ENCODE data around the gene TKTL1. TPM values are rescaled to one million over a fixed set of nuclear protein-coding genes. Genes with fewer than 3 reads are reported as not detected.

TKTL1 gene
- total RNA-seq, 1 donor from 2014 or later, result not detected

- DNase-seq, result no peak
- no peak overlapping the region for H3K4me3 Mint-ChIP-seq (ENCODE audit: unreplicated experiment)
- peaks cover 5% of the 10 kb centered on the region for H3K27me3 Mint-ChIP-seq (ENCODE audit: unreplicated experiment)
- H3K9me3 Mint-ChIP-seq (ENCODE audit: unreplicated experiment), result peaks cover 1% of the 10 kb centered on the region
- no peaks in the 10 kb centered on the region for H3K36me3 Mint-ChIP-seq (ENCODE audit: unreplicated experiment)
- no peak overlapping the region for H3K27ac Mint-ChIP-seq (ENCODE audit: unreplicated experiment)
- TF ChIP-seq CTCF (IDR thresholded peaks at IDR 0.05; ENCODE audit: partially characterized antibody, unreplicated experiment), result no peak
- H3K4me1 Mint-ChIP-seq (ENCODE audit: low read depth, unreplicated experiment), result peaks cover 1% of the 10 kb centered on the region
These were observed 81.2 kb downstream of the TKTL1 start for GRCh38 chrX:154376774-154377173.

DNA sequence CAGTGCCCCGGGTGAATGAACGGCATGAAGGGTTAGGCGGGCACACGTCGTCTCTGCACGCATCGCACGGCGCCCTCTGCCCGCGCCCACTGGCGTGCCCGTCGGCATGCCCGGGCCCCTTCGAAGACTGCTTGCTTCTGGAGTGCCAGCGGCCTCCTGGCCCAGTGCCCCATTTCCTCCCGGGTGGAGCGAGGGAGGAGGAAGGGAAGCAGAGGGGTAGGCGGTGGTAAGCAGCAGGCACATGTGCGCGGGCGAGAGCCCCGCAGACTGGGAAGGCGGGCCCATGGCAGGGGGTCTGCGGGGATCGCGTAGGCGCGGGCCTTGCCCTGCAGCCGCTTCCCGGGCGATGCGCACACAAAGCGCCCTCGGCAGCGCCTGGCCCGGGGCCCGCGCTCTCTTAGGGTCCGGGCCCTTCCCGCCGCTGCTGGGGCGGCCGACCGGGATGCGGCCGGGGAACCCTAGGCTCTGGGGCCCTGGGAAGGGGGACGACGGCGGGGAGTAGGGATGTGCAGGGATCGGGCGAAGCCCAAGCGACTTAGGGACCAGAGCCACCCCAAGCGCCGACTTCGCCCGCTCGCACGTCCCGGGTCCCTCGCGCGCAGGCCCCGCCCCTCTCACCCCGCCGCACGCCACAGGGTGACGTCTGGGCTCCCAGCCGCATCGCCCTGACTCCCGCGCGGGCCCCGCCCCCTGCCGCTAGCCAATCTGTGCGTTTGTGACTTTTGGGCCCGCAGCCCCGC lies 82.6 kb downstream of the TKTL1 start:
- DNase-seq, result peak; percentile 30
- peaks cover 2% of the 10 kb centered on the region for H3K27me3 Mint-ChIP-seq (ENCODE audit: unreplicated experiment)
- no peaks in the 10 kb centered on the region for H3K36me3 Mint-ChIP-seq (ENCODE audit: unreplicated experiment)
- no peak for TF ChIP-seq CTCF (IDR thresholded peaks at IDR 0.05; ENCODE audit: partially characterized antibody, unreplicated experiment)
- H3K27ac Mint-ChIP-seq (ENCODE audit: unreplicated experiment), result no peak overlapping the region
- peaks cover 1% of the 10 kb centered on the region for H3K9me3 Mint-ChIP-seq (ENCODE audit: unreplicated experiment)
- H3K4me1 Mint-ChIP-seq (ENCODE audit: low read depth, unreplicated experiment), result peaks cover 1% of the 10 kb centered on the region
- H3K4me3 Mint-ChIP-seq (ENCODE audit: unreplicated experiment), result peak overlapping the region; percentile 61

DNA sequence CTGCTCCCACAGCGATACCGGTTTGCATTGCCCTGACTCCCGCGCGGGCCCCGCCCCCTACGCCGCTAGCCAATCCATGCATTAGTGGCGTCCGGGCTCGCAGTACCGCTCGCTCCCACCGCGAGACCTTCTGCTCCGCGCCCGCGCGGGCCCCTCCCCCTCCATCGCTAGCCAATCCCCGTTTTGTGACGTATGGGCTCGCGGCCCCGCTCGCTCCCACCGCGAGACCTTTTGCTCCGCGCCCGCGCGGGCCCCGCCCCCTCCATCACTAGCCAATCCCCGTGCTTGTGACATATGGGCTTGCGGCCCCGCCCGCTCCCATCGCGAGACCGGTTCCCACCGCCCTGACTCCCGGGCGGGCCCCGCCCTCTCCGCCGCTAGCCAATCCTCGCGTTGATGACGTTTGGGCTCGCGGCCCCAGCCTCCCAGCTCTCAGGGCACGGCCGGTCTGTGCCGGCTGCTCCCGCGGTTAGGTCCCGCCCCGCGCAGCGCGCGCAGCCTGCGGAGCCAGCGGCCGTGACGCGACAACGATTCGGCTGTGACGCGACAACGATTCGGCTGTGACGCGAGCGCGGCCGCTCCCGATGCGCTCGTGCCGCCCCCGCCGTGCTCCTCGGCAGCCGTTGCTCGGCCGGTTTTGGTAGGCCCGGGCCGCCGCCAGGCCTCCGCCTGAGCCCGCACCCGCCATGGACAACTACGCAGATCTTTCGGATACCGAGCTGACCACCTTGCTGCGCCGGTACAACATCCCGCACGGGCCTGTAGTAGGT lies 83.4 kb downstream of the TKTL1 start, which contains the start of gene EMD:
Gene EMD, plus strand, starts transcription at position 497 of the 770 bp plus-strand sequence. Its CDS starts 190 bp downstream, at position 687.
- Mint-ChIP-seq H3K27me3 (ENCODE audit: unreplicated experiment) (peaks cover 2% of the 10 kb centered on the region), H3K4me1 (ENCODE audit: low read depth, unreplicated experiment) (peaks cover 1% of the 10 kb centered on the region), H3K9me3 (ENCODE audit: unreplicated experiment) (peaks cover 1% of the 10 kb centered on the region), H3K36me3 (ENCODE audit: unreplicated experiment) (no peaks in the 10 kb centered on the region), H3K4me3 (ENCODE audit: unreplicated experiment) (peak within 1 kb of the TSS; percentile 93), H3K27ac (ENCODE audit: unreplicated experiment) (peak within 1 kb of the TSS; percentile 75)
- TF ChIP-seq CTCF (IDR thresholded peaks at IDR 0.05; ENCODE audit: partially characterized antibody, unreplicated experiment), result no peak
- peak; percentile 94 for DNase-seq

- peaks cover 2% of the 10 kb centered on the region for H3K27me3 Mint-ChIP-seq (ENCODE audit: unreplicated experiment)
- H3K4me3 Mint-ChIP-seq (ENCODE audit: unreplicated experiment), result peak overlapping the region; percentile 93
- TF ChIP-seq CTCF (IDR thresholded peaks at IDR 0.05; ENCODE audit: partially characterized antibody, unreplicated experiment), result no peak
- H3K4me1 Mint-ChIP-seq (ENCODE audit: low read depth, unreplicated experiment), result peaks cover 1% of the 10 kb centered on the region
- H3K9me3 Mint-ChIP-seq (ENCODE audit: unreplicated experiment), result peaks cover 1% of the 10 kb centered on the region
- no peaks in the 10 kb centered on the region for H3K36me3 Mint-ChIP-seq (ENCODE audit: unreplicated experiment)
- H3K27ac Mint-ChIP-seq (ENCODE audit: unreplicated experiment), result peak overlapping the region; percentile 75
- no peak for DNase-seq
These were observed 84.0 kb downstream of the TKTL1 start for GRCh38 chrX:154379569-154379951.

Other genes starting within 250 kb of the TKTL1 start
- 60.0 TPM for gene MECP2, start 198.1 kb upstream of the TKTL1 start, total RNA-seq (ENCODE audit: unreplicated experiment)
- 2.6 TPM for gene OPN1LW, start 151.6 kb upstream of the TKTL1 start, total RNA-seq (ENCODE audit: unreplicated experiment)
- 1.2 TPM for gene OPN1MW, start 113.2 kb upstream of the TKTL1 start, total RNA-seq (ENCODE audit: unreplicated experiment)
- gene OPN1MW2, start 76.0 kb upstream of the TKTL1 start, total RNA-seq (ENCODE audit: unreplicated experiment), result not detected
- not detected for gene OPN1MW3, start 38.2 kb upstream of the TKTL1 start, total RNA-seq (ENCODE audit: unreplicated experiment)
- gene TEX28, start 671 bp upstream of the TKTL1 start, total RNA-seq (ENCODE audit: unreplicated experiment), result not detected
- 499 TPM for gene FLNA, start 78.8 kb downstream of the TKTL1 start, total RNA-seq (ENCODE audit: unreplicated experiment)
- 56.8 TPM for gene EMD, start 83.5 kb downstream of the TKTL1 start, total RNA-seq (ENCODE audit: unreplicated experiment)
- gene RPL10, start 102.6 kb downstream of the TKTL1 start, total RNA-seq (ENCODE audit: unreplicated experiment), result 1,779 TPM
- 15.8 TPM for gene DNASE1L1, start 113.5 kb downstream of the TKTL1 start, total RNA-seq (ENCODE audit: unreplicated experiment)
- 40.9 TPM for gene TAFAZZIN, start 115.7 kb downstream of the TKTL1 start, total RNA-seq (ENCODE audit: unreplicated experiment)
- gene ATP6AP1, start 132.9 kb downstream of the TKTL1 start, total RNA-seq (ENCODE audit: unreplicated experiment), result 133 TPM
- gene GDI1, start 141.4 kb downstream of the TKTL1 start, total RNA-seq (ENCODE audit: unreplicated experiment), result 730 TPM
- 125 TPM for gene FAM50A, start 148.3 kb downstream of the TKTL1 start, total RNA-seq (ENCODE audit: unreplicated experiment)
- gene PLXNA3, start 162.5 kb downstream of the TKTL1 start, total RNA-seq (ENCODE audit: unreplicated experiment), result 458 TPM
- gene LAGE3, start 183.5 kb downstream of the TKTL1 start, total RNA-seq (ENCODE audit: unreplicated experiment), result 8.8 TPM
- 28.4 TPM for gene UBL4A, start 190.8 kb downstream of the TKTL1 start, total RNA-seq (ENCODE audit: unreplicated experiment)
- 6.1 TPM for gene SLC10A3, start 194.8 kb downstream of the TKTL1 start, total RNA-seq (ENCODE audit: unreplicated experiment)
- gene FAM3A, start 220.4 kb downstream of the TKTL1 start, total RNA-seq (ENCODE audit: unreplicated experiment), result 32.0 TPM